Measurements from ENCODE around the gene SNIP1. TPM values are rescaled to one million over a fixed set of nuclear protein-coding genes. Genes with fewer than 3 reads are reported as not detected.

Gene SNIP1
- total and polyA plus RNA-seq, 10 of the 15 experiments (the other 5 are each of a cell fraction or from before 2014, with no cell fraction given) = 2.7 to 22.4 (median 10.1) TPM

DNA sequence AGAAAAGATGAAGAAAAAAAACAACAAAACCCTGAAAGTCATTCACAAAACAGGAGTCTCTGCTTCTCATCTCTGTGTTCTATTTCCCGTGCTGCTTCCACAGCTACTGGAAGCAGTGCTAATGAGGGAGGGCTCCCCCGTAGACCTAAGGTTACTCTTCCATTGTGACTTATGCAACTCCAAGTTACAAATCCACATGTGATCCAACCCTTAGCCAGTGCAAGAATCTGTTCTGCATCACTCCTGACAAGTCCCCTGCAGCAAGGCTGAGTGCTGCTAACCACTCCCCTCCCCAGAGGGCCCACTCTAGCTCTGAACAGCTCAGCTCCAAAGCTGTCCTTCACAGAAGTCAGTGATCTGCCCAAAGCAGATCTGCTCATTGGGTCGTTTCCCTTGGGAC lies 12.9 kb upstream of the SNIP1 start:
- Histone ChIP-seq H3K9me3 (replicated peaks; ENCODE audit: control insufficient read depth, insufficient read depth, low read length) (no peaks in the 10 kb centered on the region), H3K4me1 (ENCODE audit: control insufficient read depth, insufficient read depth, low read length) (no peaks in the 10 kb centered on the region), H3K36me3 (ENCODE audit: control insufficient read depth in 2 of 2, insufficient read depth in 2 of 2, low read length in 1 of 2) (peaks cover 19 to 50% of the 10 kb centered on the region in 2 experiments), H2AFZ (ENCODE audit: control insufficient read depth, low read depth, low read length) (no peak overlapping the region), H4K20me1 (ENCODE audit: control insufficient read depth, insufficient read depth) (no peaks in the 10 kb centered on the region; the same call in 1 of the 2 replicates), H3K4me2 (ENCODE audit: control insufficient read depth, insufficient read depth) (no peak overlapping the region), H3K79me2 (ENCODE audit: control insufficient read depth, insufficient read depth, low read length) (no peaks in the 10 kb centered on the region), H3K27ac (ENCODE audit: control insufficient read depth, insufficient read depth) (no peak overlapping the region), H3K9ac (ENCODE audit: control insufficient read depth, insufficient read depth, low read length) (no peak overlapping the region), H3K4me3 (no peak overlapping the region), H3K27me3 (replicated peaks in 1 of 2; ENCODE audit: control insufficient read depth in 2 of 2, insufficient read depth in 2 of 2, low read length in 1 of 2) (no peaks in the 10 kb centered on the region)
- FAIRE-seq (no peak), DNase-seq (ENCODE audit: low read depth, low spot score) (no peak), ATAC-seq (no peak)
- intact Hi-C loops (cut with micrococcal nuclease; ENCODE audit: unreplicated experiment) = no loop called here
- in situ Hi-C loops (cut with MboI) = no loop called here
- TF ChIP-seq HDAC6 (IDR thresholded peaks at IDR 0.05; ENCODE audit: unreplicated experiment) (no peak), SP1 (IDR thresholded peaks at IDR 0.05; ENCODE audit: low read depth, low read length) (no peak), NRF1 (conservative IDR thresholded peaks at IDR 0.05; ENCODE audit: low read depth, low read length) (no peak), ZNF24 (IDR thresholded peaks at IDR 0.05) (no peak), SUPT20H (IDR thresholded peaks at IDR 0.05; ENCODE audit: borderline replicate concordance, control insufficient read depth, low read depth, low read length) (no peak), EGR1 (IDR thresholded peaks at IDR 0.05; ENCODE audit: borderline replicate concordance in 1 of 2, low read depth in 2 of 2, low read length in 2 of 2) (no peak), WRNIP1 (IDR thresholded peaks at IDR 0.05; ENCODE audit: borderline replicate concordance, low read depth, low read length) (no peak)
- BruUV-seq (replicated peaks) = no TSS peak
- POLR2A ChIA-PET = interaction anchor here (0.6 kb wide), 1 partner anchor 442 kb away, joined by 4 read pairs; no protein-coding TSS in a partner anchor
- CTCF ChIA-PET = no interaction called here
- 74% methylated on average over 3 of the region's 3 CpGs for WGBS (ENCODE audit: insufficient coverage, insufficient replicate concordance, low lambda C conversion rate, missing lambda C conversion rate)
- SMC1A ChIA-PET (ENCODE audit: uncharacterized antibody, unreplicated experiment) = no interaction called here
- RAD21 ChIA-PET (ENCODE audit: unreplicated experiment) = no interaction called here

DNA sequence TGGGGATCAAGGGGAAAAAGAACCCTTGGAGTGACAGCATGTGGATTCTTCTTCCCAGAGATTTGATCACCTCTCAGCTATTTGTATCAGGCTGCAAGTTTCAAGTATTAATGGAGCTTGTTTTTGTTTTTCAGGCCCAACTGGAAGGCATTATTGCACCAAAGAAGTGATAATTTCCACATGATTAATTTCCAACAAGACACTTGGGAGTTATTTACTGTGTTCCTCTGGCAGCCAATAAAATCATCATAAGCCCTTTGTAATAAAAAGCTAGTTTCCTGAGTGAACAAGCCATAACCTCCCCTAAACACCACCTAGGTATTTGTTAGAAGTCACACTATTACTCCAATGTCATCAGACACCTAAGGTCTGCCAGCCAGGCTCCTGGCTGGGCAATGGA lies 10.8 kb upstream of the SNIP1 start:
- no TSS peak for BruUV-seq (replicated peaks)
- SMC1A ChIA-PET (ENCODE audit: uncharacterized antibody, unreplicated experiment) = interaction anchor here (0.8 to 3.4 kb wide), 3 partner anchors 23 to 118 kb away, joined by 3 to 15 read pairs (median 3); no protein-coding TSS in a partner anchor
- RAD21 ChIA-PET (ENCODE audit: unreplicated experiment) = interaction anchor here (0.9 kb wide), 1 partner anchor 116 kb away, joined by 3 read pairs; no protein-coding TSS in a partner anchor
- Histone ChIP-seq H3K9me3 (replicated peaks; ENCODE audit: control insufficient read depth, insufficient read depth, low read length) (no peaks in the 10 kb centered on the region), H3K9ac (ENCODE audit: control insufficient read depth, insufficient read depth, low read length) (no peak overlapping the region), H3K4me2 (ENCODE audit: control insufficient read depth, insufficient read depth) (no peak overlapping the region), H3K27me3 (replicated peaks in 1 of 2; ENCODE audit: control insufficient read depth in 2 of 2, insufficient read depth in 2 of 2, low read length in 1 of 2) (no peaks in the 10 kb centered on the region), H2AFZ (ENCODE audit: control insufficient read depth, low read depth, low read length) (no peak overlapping the region), H3K27ac (ENCODE audit: control insufficient read depth, insufficient read depth) (no peak overlapping the region), H3K79me2 (ENCODE audit: control insufficient read depth, insufficient read depth, low read length) (no peaks in the 10 kb centered on the region), H3K4me3 (no peak overlapping the region), H4K20me1 (ENCODE audit: control insufficient read depth, insufficient read depth) (no peaks in the 10 kb centered on the region; the same call in 1 of the 2 replicates), H3K4me1 (ENCODE audit: control insufficient read depth, insufficient read depth, low read length) (no peaks in the 10 kb centered on the region), H3K36me3 (ENCODE audit: control insufficient read depth in 2 of 2, insufficient read depth in 2 of 2, low read length in 1 of 2) (peaks cover 18 to 43% of the 10 kb centered on the region in 2 experiments)
- no peak for FAIRE-seq
- POLR2A ChIA-PET = no interaction called here
- no peak for ATAC-seq
- TF ChIP-seq ESRRA (IDR thresholded peaks at IDR 0.05; ENCODE audit: low read length) = no peak
- TF ChIP-seq SUPT20H (IDR thresholded peaks at IDR 0.05; ENCODE audit: borderline replicate concordance, control insufficient read depth, low read depth, low read length) = no peak
- no peak for TF ChIP-seq BACH1 (IDR thresholded peaks at IDR 0.05; ENCODE audit: borderline replicate concordance)
- intact Hi-C loops (cut with micrococcal nuclease; ENCODE audit: unreplicated experiment) (no loop called here), in situ Hi-C loops (cut with MboI) (no loop called here)
- no peak for DNase-seq (ENCODE audit: low read depth, low spot score)
- CTCF ChIA-PET = interaction anchor here (0.9 to 4.5 kb wide), 6 partner anchors 10 to 118 kb away, joined by 3 to 46 read pairs (median 3); no protein-coding TSS in a partner anchor
